Mesendoderm (in vitro differentiated cells): ENCODE measurements around the gene OR2T10. TPM values are rescaled to one million over a fixed set of nuclear protein-coding genes. Genes with fewer than 3 reads are reported as not detected.
"Not testable (repeated sequence)": the region's sequence is repeated elsewhere in the genome, so short reads cannot be mapped to it uniquely, and the experiment has no call there.

Experiments
- DNase-seq: peaks from one replicate; pipeline ENCODE4 v3.0.0; 2013
- H2AK5ac ChIP-seq: 2 replicates; pipeline ENCODE4 v1.6.1; 2013; ENCODE audit warnings: low read length, inconsistent platforms
- H2BK120ac ChIP-seq: 2 replicates; pipeline ENCODE4 v1.6.1; 2013; ENCODE audit warnings: low read depth, mild to moderate bottlenecking, low read length, moderate library complexity, mixed read lengths
- H2BK15ac ChIP-seq: replicated peaks from 2 replicates; pipeline ENCODE4 v1.6.1; 2013; ENCODE audit warnings: low read depth, mild to moderate bottlenecking, moderate library complexity
- H2BK5ac ChIP-seq: 2 replicates; pipeline ENCODE4 v1.6.1; 2013; ENCODE audit warnings: low read length, inconsistent platforms
- H3K18ac ChIP-seq: 2 replicates; pipeline ENCODE4 v1.6.1; 2013; ENCODE audit warnings: mild to moderate bottlenecking, low read length, mixed read lengths
- H3K23ac ChIP-seq: one replicate; pipeline ENCODE4 v1.6.1; 2013; ENCODE audit warnings: low read length
- H3K27ac ChIP-seq: 2 replicates; pipeline ENCODE4 v1.5.1; 2013; ENCODE audit warnings: low read depth, mild to moderate bottlenecking, inconsistent platforms, low read length, moderate library complexity
- H3K27me3 ChIP-seq: 2 replicates; pipeline ENCODE4 v1.6.1; 2013; ENCODE audit warnings: low read length, control low read depth, mild to moderate bottlenecking, inconsistent platforms; ENCODE audit not compliant: insufficient read depth, poor library complexity
- H3K36me3 ChIP-seq: 2 replicates; pipeline ENCODE4 v1.6.1; 2013; ENCODE audit warnings: low read length, inconsistent platforms; ENCODE audit not compliant: control insufficient read depth, insufficient read depth
- H3K4ac ChIP-seq: one replicate; pipeline ENCODE4 v1.6.1; 2013; ENCODE audit warnings: low read depth, mild to moderate bottlenecking, low read length, moderate library complexity
- H3K4me1 ChIP-seq: 2 replicates; pipeline ENCODE4 v1.6.1; 2013; ENCODE audit warnings: low read depth, low read length, inconsistent platforms; ENCODE audit not compliant: control insufficient read depth
- H3K4me2 ChIP-seq: 2 replicates; pipeline ENCODE4 v1.6.1; 2013; ENCODE audit warnings: low read length
- H3K4me3 ChIP-seq: 2 replicates; pipeline ENCODE4 v1.5.1; 2013; ENCODE audit warnings: mild to moderate bottlenecking, low read length
- H3K56ac ChIP-seq: one replicate; pipeline ENCODE4 v1.6.1; 2013; ENCODE audit warnings: low read length
- H3K79me1 ChIP-seq: 2 replicates; pipeline ENCODE4 v1.6.1; 2013; ENCODE audit warnings: low read length, inconsistent platforms
- H3K79me2 ChIP-seq: 2 replicates; pipeline ENCODE4 v1.6.1; 2013; ENCODE audit warnings: mild to moderate bottlenecking, low read length; ENCODE audit not compliant: control insufficient read depth, insufficient read depth
- H3K9ac ChIP-seq: 2 replicates; pipeline ENCODE4 v1.6.1; 2013; ENCODE audit warnings: low read length, inconsistent platforms
- H4K5ac ChIP-seq: one replicate; pipeline ENCODE4 v1.6.1; 2013; ENCODE audit warnings: low read length
- H4K8ac ChIP-seq: one replicate; pipeline ENCODE4 v1.6.1; 2013; ENCODE audit warnings: low read depth, mild to moderate bottlenecking, control low read depth, low read length, moderate library complexity
- WGBS: extraction: QIAGEN DNeasy Blood & Tissue Kit; methylation state at CpG from one replicate; pipeline ENCODE4 v1.1.7; 2013; ENCODE audit warnings: low lambda C conversion rate, missing lambda C conversion rate; ENCODE audit not compliant: insufficient coverage; ENCODE audit errors: extremely low coverage; 5-methylcytosine and 5-hydroxymethylcytosine counted together
- polyA plus RNA-seq, 2 experiments: library from polyadenylated mRNA; stranded (reverse); fragments of 200-250 nt; gene quantifications; one replicate each; pipeline ENCODE4 v1.2.3, GENCODE V29; 2013

The OR2T10 gene
- polyA plus RNA-seq (2013, experiment 1 of 2), result not detected
- polyA plus RNA-seq (2013, experiment 2 of 2), result not detected

- no peak within 1 kb of the TSS for H3K4ac ChIP-seq
- no peak within 1 kb of the TSS for H3K18ac ChIP-seq
- H3K4me1 ChIP-seq, result no peaks in the 10 kb centered on the region
- no peak within 1 kb of the TSS for H3K27ac ChIP-seq
- no peak within 1 kb of the TSS for H3K56ac ChIP-seq
- H4K8ac ChIP-seq, result no peak within 1 kb of the TSS
- DNase-seq, result no peak
- no peak within 1 kb of the TSS for H2BK120ac ChIP-seq
- no peaks in the 10 kb centered on the region for H3K79me1 ChIP-seq
- WGBS, result no CpG with 5 or more reads among the region's 6 CpGs
- no peaks in the 10 kb centered on the region for H3K79me2 ChIP-seq
- no peak within 1 kb of the TSS for H2AK5ac ChIP-seq
- H3K23ac ChIP-seq, result no peak within 1 kb of the TSS
- no peak within 1 kb of the TSS for H3K4me2 ChIP-seq
- no peak within 1 kb of the TSS for H2BK5ac ChIP-seq
- H3K36me3 ChIP-seq, result no peaks in the 10 kb centered on the region
- H4K5ac ChIP-seq, result no peak within 1 kb of the TSS
- peaks cover 2% of the 10 kb centered on the region for H3K27me3 ChIP-seq
- H3K9ac ChIP-seq, result no peak within 1 kb of the TSS
- no peak within 1 kb of the TSS for H3K4me3 ChIP-seq
- no peak within 1 kb of the TSS for H2BK15ac ChIP-seq
These were observed at the start of gene OR2T10 for GRCh38 chr1:248597589-248597988. OR2T10 (minus strand) TSS chr1:248597700; CDS start chr1:248593768, 3,932 bp downstream.

- H3K79me2 ChIP-seq, H3K4me1 ChIP-seq, H3K9ac ChIP-seq, H2BK5ac ChIP-seq, H3K36me3 ChIP-seq, H3K4ac ChIP-seq, H3K4me2 ChIP-seq, H3K4me3 ChIP-seq, H3K27me3 ChIP-seq, H3K18ac ChIP-seq, H3K23ac ChIP-seq, H4K5ac ChIP-seq, H3K27ac ChIP-seq, H2AK5ac ChIP-seq, H4K8ac ChIP-seq, H2BK15ac ChIP-seq, H2BK120ac ChIP-seq, H3K79me1 ChIP-seq, H3K56ac ChIP-seq, DNase-seq: not testable (repeated sequence)
- WGBS, result no CpG with 5 or more reads among the region's 3 CpGs
These were observed 47.7 kb upstream of the OR2T10 start, which contains the start of gene OR2T35 for GRCh38 chr1:248645178-248645577. OR2T35 (minus strand) TSS chr1:248645278; CDS start chr1:248639258, 6,020 bp downstream.

- not testable (repeated sequence) for H3K56ac ChIP-seq, H4K8ac ChIP-seq, DNase-seq, H3K4me1 ChIP-seq, H3K4me2 ChIP-seq, H2BK120ac ChIP-seq, H3K27me3 ChIP-seq, H2BK15ac ChIP-seq, H3K4me3 ChIP-seq, H3K27ac ChIP-seq, H3K9ac ChIP-seq, H3K18ac ChIP-seq, H4K5ac ChIP-seq, H2BK5ac ChIP-seq, H3K23ac ChIP-seq, H2AK5ac ChIP-seq, H3K4ac ChIP-seq, H3K79me2 ChIP-seq, H3K79me1 ChIP-seq, H3K36me3 ChIP-seq
- WGBS, result no CpG with 5 or more reads among the region's 4 CpGs
These were observed 45.6 kb upstream of the OR2T10 start for GRCh38 chr1:248642971-248643651.

- not testable (repeated sequence) for H2BK120ac ChIP-seq, H4K5ac ChIP-seq, H3K4ac ChIP-seq, H2AK5ac ChIP-seq, H3K23ac ChIP-seq, H3K79me1 ChIP-seq, H3K36me3 ChIP-seq, H2BK15ac ChIP-seq, H3K27me3 ChIP-seq, H3K4me2 ChIP-seq, H3K56ac ChIP-seq, H3K79me2 ChIP-seq, H2BK5ac ChIP-seq, H3K9ac ChIP-seq, H3K4me1 ChIP-seq, DNase-seq, H3K4me3 ChIP-seq, H3K27ac ChIP-seq, H4K8ac ChIP-seq, H3K18ac ChIP-seq
- whole genome bisulfite sequencing, result no CpG with 5 or more reads among the region's 5 CpGs
These were observed 44.1 kb upstream of the OR2T10 start for GRCh38 chr1:248641583-248641982.

- H3K79me2 ChIP-seq, H2BK120ac ChIP-seq, H2AK5ac ChIP-seq, H4K8ac ChIP-seq, H3K9ac ChIP-seq, H3K27ac ChIP-seq, H3K4ac ChIP-seq, H4K5ac ChIP-seq, DNase-seq, H3K4me1 ChIP-seq, H3K4me2 ChIP-seq, H3K56ac ChIP-seq, H3K36me3 ChIP-seq, H3K18ac ChIP-seq, H2BK15ac ChIP-seq, H3K79me1 ChIP-seq, H2BK5ac ChIP-seq, H3K27me3 ChIP-seq, H3K23ac ChIP-seq, H3K4me3 ChIP-seq: not testable (repeated sequence)
- no CpG with 5 or more reads among the region's 3 CpGs for WGBS
These were observed 43.4 kb upstream of the OR2T10 start for GRCh38 chr1:248640906-248641305.

- H3K9ac ChIP-seq, H3K4me2 ChIP-seq, H3K36me3 ChIP-seq, H3K79me1 ChIP-seq, H3K27ac ChIP-seq, DNase-seq, H2BK120ac ChIP-seq, H3K18ac ChIP-seq, H4K8ac ChIP-seq, H2AK5ac ChIP-seq, H3K56ac ChIP-seq, H2BK5ac ChIP-seq, H3K23ac ChIP-seq, H3K4ac ChIP-seq, H4K5ac ChIP-seq, H2BK15ac ChIP-seq, H3K4me3 ChIP-seq, H3K4me1 ChIP-seq, H3K27me3 ChIP-seq, H3K79me2 ChIP-seq: not testable (repeated sequence)
- no CpG with 5 or more reads among the region's 5 CpGs for WGBS
These were observed 42.2 kb upstream of the OR2T10 start for GRCh38 chr1:248639652-248640051.
